Measurements from ENCODE around the gene LGR4.

GRCh38 chr11:27331981-27332380, 140.6 kb downstream of the LGR4 start:
- TF ChIP-seq EZH2 (IDR thresholded peaks at IDR 0.05; ENCODE audit: insufficient read depth, poor library complexity, severe bottlenecking) (no peak), EZH2phosphoT487 (IDR thresholded peaks at IDR 0.05; ENCODE audit: insufficient read depth, low read depth) (no peak)
